Measurements from ENCODE around the gene IFI27. TPM values are rescaled to one million over a fixed set of nuclear protein-coding genes. Genes with fewer than 3 reads are reported as not detected.

Gene IFI27
- total and polyA plus RNA-seq, 2 donors from 2014 or later: 143 to 356 TPM

GRCh38 chr14:94111276-94112095, 950 bp downstream of the IFI27 start:
- intact Hi-C loops (cut with DNase I): no loop called here
- Histone ChIP-seq H3K4me1 (ENCODE audit: control insufficient read depth in 2 of 3, insufficient read depth in 2 of 3, low read depth in 1 of 3, low read length in 3 of 3) (peaks cover 0 to 3% (median 0%) of the 10 kb centered on the region in 3 donors), H3K27ac (ENCODE audit: low read depth in 2 of 2, low read length in 2 of 2) (peak overlapping the region; percentile 35 to 66), H3K9ac (ENCODE audit: low read length in 3 of 3) (peak overlapping the region in 1 of 3 donors; percentile 72), H3K9me3 (ENCODE audit: control insufficient read depth in 2 of 3, insufficient read depth in 1 of 3, low read length in 3 of 3) (no peaks in the 10 kb centered on the region), H3K36me3 (ENCODE audit: control insufficient read depth in 2 of 3, insufficient read depth in 3 of 3, low read length in 3 of 3) (no peaks in the 10 kb centered on the region), H3K27me3 (ENCODE audit: control insufficient read depth, insufficient read depth, low read length) (no peaks in the 10 kb centered on the region), H3K4me3 (ENCODE audit: low read length in 3 of 3) (peak overlapping the region in 2 of 3 donors; percentile 51 to 56)
- no peak for FAIRE-seq
- peak in 1 of 5 donors; percentile 77 for DNase-seq
- TF ChIP-seq CTCF (IDR thresholded peaks at IDR 0.05; ENCODE audit: borderline replicate concordance, extremely low read depth, insufficient read depth): no peak

- peak overlapping the region in 2 of 3 donors; percentile 18 to 56 for H3K4me3 ChIP-seq (ENCODE audit: low read length in 3 of 3)
- peaks cover 0 to 3% (median 0%) of the 10 kb centered on the region in 3 donors for H3K4me1 ChIP-seq (ENCODE audit: control insufficient read depth in 2 of 3, insufficient read depth in 2 of 3, low read depth in 1 of 3, low read length in 3 of 3)
- intact Hi-C loops (cut with DNase I): no loop called here
- TF ChIP-seq CTCF (IDR thresholded peaks at IDR 0.05; ENCODE audit: borderline replicate concordance, extremely low read depth, insufficient read depth): no peak
- H3K9me3 ChIP-seq (ENCODE audit: control insufficient read depth in 2 of 3, insufficient read depth in 1 of 3, low read length in 3 of 3): no peaks in the 10 kb centered on the region
- H3K27ac ChIP-seq (ENCODE audit: low read depth in 2 of 2, low read length in 2 of 2): no peak overlapping the region
- no peaks in the 10 kb centered on the region for H3K27me3 ChIP-seq (ENCODE audit: control insufficient read depth, insufficient read depth, low read length)
- no peak for FAIRE-seq
- DNase-seq: peak in 1 of 5 donors; percentile 16
- no peak overlapping the region for H3K9ac ChIP-seq (ENCODE audit: low read length in 3 of 3)
- H3K36me3 ChIP-seq (ENCODE audit: control insufficient read depth in 2 of 3, insufficient read depth in 3 of 3, low read length in 3 of 3): no peaks in the 10 kb centered on the region
These were observed 2.1 kb downstream of the IFI27 start for GRCh38 chr14:94112513-94113063.

- no peak for FAIRE-seq
- Histone ChIP-seq H3K27ac (ENCODE audit: low read depth in 2 of 2, low read length in 2 of 2) (no peak overlapping the region), H3K9ac (ENCODE audit: low read length in 3 of 3) (no peak overlapping the region)
These were observed 2.5 kb downstream of the IFI27 start for GRCh38 chr14:94113073-94113472.

More at GRCh38 chr14:94113073-94113472, 2.5 kb downstream of the IFI27 start:
- intact Hi-C loops (cut with DNase I): no loop called here
- no peak for TF ChIP-seq CTCF (IDR thresholded peaks at IDR 0.05; ENCODE audit: borderline replicate concordance, extremely low read depth, insufficient read depth)
- H3K4me1 ChIP-seq (ENCODE audit: control insufficient read depth in 2 of 3, insufficient read depth in 2 of 3, low read depth in 1 of 3, low read length in 3 of 3): peaks cover 0 to 3% (median 0%) of the 10 kb centered on the region in 3 donors
- no peak overlapping the region for H3K4me3 ChIP-seq (ENCODE audit: low read length in 3 of 3)
- H3K27me3 ChIP-seq (ENCODE audit: control insufficient read depth, insufficient read depth, low read length): no peaks in the 10 kb centered on the region
- H3K9me3 ChIP-seq (ENCODE audit: control insufficient read depth in 2 of 3, insufficient read depth in 1 of 3, low read length in 3 of 3): no peaks in the 10 kb centered on the region
- DNase-seq: peak in 1 of 5 donors; percentile 9
- no peaks in the 10 kb centered on the region for H3K36me3 ChIP-seq (ENCODE audit: control insufficient read depth in 2 of 3, insufficient read depth in 3 of 3, low read length in 3 of 3)
